Mucosa of stomach (tissue), 1 donor: ENCODE results near the gene WASHC3.
"Not testable (repeated sequence)": the region's sequence is repeated elsewhere in the genome, so short reads cannot be mapped to it uniquely, and the experiment has no call there.

Experiments used
- H3K27me3 ChIP-seq: one replicate; pipeline ENCODE4 v1.7.0; 2013; ENCODE audit warnings: mild to moderate bottlenecking, low read length; ENCODE audit not compliant: control insufficient read depth, insufficient read depth
- H3K36me3 ChIP-seq: one replicate; pipeline ENCODE4 v1.7.0; 2013; ENCODE audit warnings: low read length; ENCODE audit not compliant: control insufficient read depth, insufficient read depth
- H3K4me1 ChIP-seq: one replicate; pipeline ENCODE4 v1.7.0; 2013; ENCODE audit warnings: mild to moderate bottlenecking, low read length; ENCODE audit not compliant: control insufficient read depth, insufficient read depth
- H3K4me3 ChIP-seq: one replicate; pipeline ENCODE4 v1.7.0; 2013; ENCODE audit warnings: low read length
- H3K9ac ChIP-seq: one replicate; pipeline ENCODE4 v1.7.0; 2013; ENCODE audit warnings: mild to moderate bottlenecking, low read length, moderate library complexity
- H3K9me3 ChIP-seq: one replicate; pipeline ENCODE4 v1.7.0; 2013; ENCODE audit warnings: mild to moderate bottlenecking, low read length, moderate library complexity; ENCODE audit not compliant: control insufficient read depth
- donor health status: Pancreatic carcinoma.

WASHC3 gene, protein sequence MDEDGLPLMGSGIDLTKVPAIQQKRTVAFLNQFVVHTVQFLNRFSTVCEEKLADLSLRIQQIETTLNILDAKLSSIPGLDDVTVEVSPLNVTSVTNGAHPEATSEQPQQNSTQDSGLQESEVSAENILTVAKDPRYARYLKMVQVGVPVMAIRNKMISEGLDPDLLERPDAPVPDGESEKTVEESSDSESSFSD

DNA sequence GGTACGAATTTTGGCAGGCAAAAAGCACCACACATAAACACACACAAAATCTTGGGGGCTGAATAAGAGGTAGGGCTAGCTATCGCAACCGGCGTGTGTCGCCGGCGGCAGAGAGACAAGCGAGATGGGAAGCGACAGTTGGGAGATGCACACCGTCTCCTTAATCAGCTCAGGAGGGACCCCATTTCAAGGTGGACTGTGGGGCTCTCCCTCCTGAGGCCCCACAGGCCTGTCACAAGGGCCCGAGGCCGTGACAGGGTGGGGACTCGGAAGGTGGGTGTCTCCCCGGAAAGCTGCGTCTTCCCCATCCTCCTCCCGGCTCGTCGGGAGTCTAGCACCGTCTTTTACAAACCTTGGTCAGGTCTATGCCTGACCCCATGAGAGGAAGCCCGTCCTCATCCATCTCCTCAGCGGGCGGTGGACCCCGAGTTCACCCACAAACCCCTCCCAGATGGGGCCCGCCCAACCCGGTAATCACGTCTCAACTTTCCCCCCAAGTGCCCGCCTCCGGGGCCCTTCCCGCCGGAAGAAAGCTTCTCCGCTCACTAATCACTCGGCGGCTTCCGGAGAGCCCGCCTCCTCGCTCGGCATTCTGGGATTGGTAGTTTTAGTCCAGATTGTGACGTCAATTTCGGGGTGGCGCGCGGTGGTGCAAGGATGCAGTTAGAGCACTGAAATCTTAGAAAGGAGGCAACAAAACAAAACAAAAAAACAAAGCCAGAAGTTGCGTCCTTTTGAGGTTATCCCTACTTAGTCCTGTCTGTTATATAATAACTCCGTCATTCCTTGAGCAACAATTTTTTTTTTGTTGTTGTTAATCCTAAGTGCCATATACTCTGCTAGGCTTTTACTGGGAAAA is at the start of gene WASHC3:
TSS of gene WASHC3 (minus strand) at position 432 of the 859 bp plus-strand sequence. CDS start at position 403, 29 bp downstream.
- peak within 1 kb of the TSS; percentile 95 for H3K9ac ChIP-seq
- peak within 1 kb of the TSS; percentile 91 for H3K4me3 ChIP-seq
- H3K36me3 ChIP-seq = no peaks in the 10 kb centered on the region
- H3K4me1 ChIP-seq = no peaks in the 10 kb centered on the region
- H3K9me3 ChIP-seq = no peaks in the 10 kb centered on the region
- no peaks in the 10 kb centered on the region for H3K27me3 ChIP-seq

GRCh38 chr12:102110782-102111181 is 49.0 kb upstream of the WASHC3 start:
- H3K4me1 ChIP-seq = no peaks in the 10 kb centered on the region
- H3K9ac ChIP-seq = no peak overlapping the region
- H3K36me3 ChIP-seq = peaks cover 7% of the 10 kb centered on the region

DNA sequence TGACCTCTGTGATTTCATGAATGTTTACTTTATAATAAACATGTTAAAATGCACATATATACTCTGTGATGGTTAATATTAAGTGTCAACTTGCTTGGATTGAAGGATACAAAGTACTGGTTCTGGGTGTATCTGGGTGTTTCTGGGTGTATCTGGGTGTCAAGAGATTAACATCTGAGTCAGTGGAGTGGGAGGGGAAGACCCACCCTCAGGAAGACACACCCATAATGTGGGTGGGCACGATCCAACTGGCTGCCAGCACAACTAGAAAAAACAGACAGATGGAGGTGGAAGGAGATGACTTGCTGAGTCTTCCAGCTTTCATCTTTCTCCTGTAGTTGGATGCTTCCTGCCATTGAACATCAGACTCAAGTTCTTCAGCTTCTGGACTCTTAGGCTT is 46.2 kb upstream of the WASHC3 start:
- no peak overlapping the region for H3K9ac ChIP-seq
- no peaks in the 10 kb centered on the region for H3K27me3 ChIP-seq
- no peak overlapping the region for H3K4me3 ChIP-seq
- peaks cover 7% of the 10 kb centered on the region for H3K36me3 ChIP-seq
- H3K9me3 ChIP-seq = peaks cover 7% of the 10 kb centered on the region
- H3K4me1 ChIP-seq = no peaks in the 10 kb centered on the region

More at GRCh38 chr12:102110782-102111181, 49.0 kb upstream of the WASHC3 start:
- H3K4me3 ChIP-seq = no peak overlapping the region
- peaks cover 7% of the 10 kb centered on the region for H3K9me3 ChIP-seq
- H3K27me3 ChIP-seq = no peaks in the 10 kb centered on the region

- H3K9ac ChIP-seq = no peak overlapping the region
- peaks cover 7% of the 10 kb centered on the region for H3K9me3 ChIP-seq
- no peaks in the 10 kb centered on the region for H3K27me3 ChIP-seq
- peaks cover 7% of the 10 kb centered on the region for H3K36me3 ChIP-seq
- H3K4me3 ChIP-seq = no peak overlapping the region
- no peaks in the 10 kb centered on the region for H3K4me1 ChIP-seq
These were observed 45.1 kb upstream of the WASHC3 start for GRCh38 chr12:102106905-102107304.

DNA sequence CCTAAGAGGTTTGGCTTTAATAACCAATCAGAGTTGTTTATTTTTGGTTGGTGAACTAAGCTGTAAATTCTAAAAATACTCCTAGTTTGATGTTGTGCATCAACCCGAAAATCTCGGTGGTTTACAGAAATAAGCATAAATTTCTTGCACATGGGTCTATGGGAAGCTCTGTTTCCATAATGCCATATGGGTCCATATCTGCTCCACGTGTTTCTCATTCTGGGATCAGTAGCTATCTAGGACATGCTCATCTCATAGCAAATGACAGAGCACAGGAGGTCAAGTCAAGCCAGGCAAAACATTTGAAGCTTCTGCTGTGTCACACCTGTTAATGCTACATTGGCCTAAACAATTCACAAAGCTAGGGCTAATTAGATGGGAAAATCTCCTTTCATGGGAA is 35.1 kb upstream of the WASHC3 start:
- H3K27me3 ChIP-seq = no peaks in the 10 kb centered on the region
- H3K4me1 ChIP-seq = no peaks in the 10 kb centered on the region
- H3K4me3 ChIP-seq = no peak overlapping the region
- no peaks in the 10 kb centered on the region for H3K9me3 ChIP-seq
- H3K36me3 ChIP-seq = no peaks in the 10 kb centered on the region
- no peak overlapping the region for H3K9ac ChIP-seq

- Histone ChIP-seq H3K27me3 (no peaks in the 10 kb centered on the region), H3K4me1 (no peaks in the 10 kb centered on the region), H3K36me3 (no peaks in the 10 kb centered on the region), H3K4me3 (no peak overlapping the region), H3K9ac (no peak overlapping the region), H3K9me3 (no peaks in the 10 kb centered on the region)
These were observed 34.0 kb upstream of the WASHC3 start for GRCh38 chr12:102095677-102096263.

GRCh38 chr12:102093319-102093718 is 31.5 kb upstream of the WASHC3 start:
- H3K4me3 ChIP-seq = no peak overlapping the region
- H3K9ac ChIP-seq = no peak overlapping the region
- H3K36me3 ChIP-seq = no peaks in the 10 kb centered on the region
- H3K9me3 ChIP-seq = no peaks in the 10 kb centered on the region
- no peaks in the 10 kb centered on the region for H3K27me3 ChIP-seq
- H3K4me1 ChIP-seq = no peaks in the 10 kb centered on the region

DNA sequence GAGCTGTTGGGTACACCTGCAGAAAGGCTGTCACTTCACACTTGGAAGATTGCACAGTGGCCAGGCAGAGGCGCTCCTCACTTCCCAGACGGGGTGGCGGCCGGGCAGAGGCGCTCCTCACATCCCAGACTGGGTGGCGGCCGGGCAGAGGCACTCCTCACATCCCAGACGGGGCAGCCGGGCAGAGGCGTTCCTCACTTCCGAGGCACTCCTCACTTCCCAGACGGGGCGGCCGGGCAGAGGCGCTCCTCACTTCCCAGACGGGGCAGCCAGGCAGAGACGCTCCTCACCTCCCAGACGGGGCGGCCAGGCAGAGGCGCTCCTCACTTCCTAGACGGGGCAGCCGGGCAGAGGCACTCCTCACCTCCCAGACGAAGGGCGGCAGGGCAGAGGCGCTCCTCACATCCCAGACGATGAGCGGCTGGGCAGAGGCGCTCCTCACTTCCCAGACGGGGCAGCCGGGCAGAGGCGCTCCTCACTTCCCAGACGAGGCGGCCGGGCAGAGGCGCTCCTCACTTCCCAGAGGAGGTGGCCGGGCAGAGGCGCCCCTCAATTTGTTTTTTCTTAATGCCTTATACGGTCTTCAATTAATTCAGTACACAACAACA is 27.5 kb upstream of the WASHC3 start:
- H3K27me3 ChIP-seq, H3K36me3 ChIP-seq, H3K9ac ChIP-seq, H3K4me3 ChIP-seq, H3K4me1 ChIP-seq, H3K9me3 ChIP-seq: not testable (repeated sequence)

DNA sequence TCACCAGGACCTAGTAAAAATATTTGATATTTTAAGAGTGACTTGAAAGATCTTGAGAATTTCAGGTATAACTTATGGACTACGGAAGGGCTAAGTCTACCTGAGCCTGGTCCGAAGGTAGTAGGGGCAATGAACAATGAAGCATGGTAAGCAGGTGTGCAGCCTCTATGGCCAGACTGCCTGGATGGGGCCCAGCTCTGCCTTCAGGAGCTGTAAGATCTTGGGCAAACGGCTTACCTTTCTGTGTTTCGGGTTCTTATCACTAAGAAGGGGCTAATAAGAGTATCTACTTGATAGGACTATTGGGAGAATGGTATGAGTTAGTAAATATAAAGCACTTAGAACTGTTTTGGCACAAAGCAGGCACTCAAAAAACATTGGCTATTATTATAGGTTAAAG is 19.1 kb upstream of the WASHC3 start:
- Histone ChIP-seq H3K27me3 (no peaks in the 10 kb centered on the region), H3K4me1 (no peaks in the 10 kb centered on the region), H3K9ac (no peak overlapping the region), H3K36me3 (no peaks in the 10 kb centered on the region), H3K4me3 (no peak overlapping the region), H3K9me3 (no peaks in the 10 kb centered on the region)

- not testable (repeated sequence) for H3K4me1 ChIP-seq, H3K9ac ChIP-seq, H3K4me3 ChIP-seq, H3K36me3 ChIP-seq, H3K27me3 ChIP-seq, H3K9me3 ChIP-seq
These were observed 10.3 kb upstream of the WASHC3 start for GRCh38 chr12:102072092-102072491.

GRCh38 chr12:102069707-102070106 is 7.9 kb upstream of the WASHC3 start:
- H3K9ac ChIP-seq = no peak overlapping the region
- no peaks in the 10 kb centered on the region for H3K27me3 ChIP-seq
- H3K4me3 ChIP-seq = no peak overlapping the region
- H3K4me1 ChIP-seq = no peaks in the 10 kb centered on the region
- H3K36me3 ChIP-seq = no peaks in the 10 kb centered on the region
- H3K9me3 ChIP-seq = no peaks in the 10 kb centered on the region
